Measurements from ENCODE around the gene GON4L.
"Not testable (repeated sequence)": the region's sequence is repeated elsewhere in the genome, so short reads cannot be mapped to it uniquely, and the experiment has no call there.

Gene GON4L

DNA sequence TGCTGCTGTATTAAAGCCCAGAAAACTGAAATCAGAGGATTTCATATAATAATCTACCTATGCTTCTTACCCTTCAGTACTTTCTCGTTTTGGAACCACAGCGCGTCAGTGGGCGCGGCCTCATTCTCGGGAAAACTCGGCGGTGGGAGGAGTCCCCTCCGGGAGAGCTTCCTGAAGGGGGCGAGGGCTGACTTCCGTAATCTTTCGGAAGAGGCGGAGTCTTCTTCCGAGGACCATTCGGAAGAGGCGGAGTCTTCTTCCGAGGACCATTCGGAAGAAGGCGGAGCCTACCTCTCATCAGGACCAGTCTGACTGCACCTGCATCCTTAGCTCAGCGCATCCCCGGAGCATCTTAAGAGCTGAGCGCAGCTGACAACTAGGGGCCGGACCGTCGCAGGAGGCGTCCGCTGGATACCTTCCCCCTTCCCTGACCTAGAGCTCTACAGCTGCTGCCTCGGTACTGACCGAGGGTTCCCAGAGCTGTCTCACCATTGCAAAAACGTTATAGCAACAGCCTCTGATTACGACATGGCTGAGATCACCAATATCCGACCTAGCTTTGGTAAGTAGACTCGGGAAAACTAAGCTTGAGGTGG, 2.3 kb upstream of the GON4L start, which contains the start of gene SYT11:
SYT11 (plus strand) TSS at position 334 of the 596 bp plus-strand sequence; CDS start at position 529, 195 bp downstream.
- Mint-ChIP-seq H3K4me3 (peak within 1 kb of the TSS; percentile 99), H3K9me3 (no peaks in the 10 kb centered on the region), H3K27ac (peak within 1 kb of the TSS; percentile 98), H3K36me3 (ENCODE audit: low read depth) (peaks cover 26% of the 10 kb centered on the region), H3K4me1 (ENCODE audit: low read depth) (peaks cover 56% of the 10 kb centered on the region), H3K27me3 (peaks cover 12% of the 10 kb centered on the region)
- DNase-seq = peak; percentile 95

DNA sequence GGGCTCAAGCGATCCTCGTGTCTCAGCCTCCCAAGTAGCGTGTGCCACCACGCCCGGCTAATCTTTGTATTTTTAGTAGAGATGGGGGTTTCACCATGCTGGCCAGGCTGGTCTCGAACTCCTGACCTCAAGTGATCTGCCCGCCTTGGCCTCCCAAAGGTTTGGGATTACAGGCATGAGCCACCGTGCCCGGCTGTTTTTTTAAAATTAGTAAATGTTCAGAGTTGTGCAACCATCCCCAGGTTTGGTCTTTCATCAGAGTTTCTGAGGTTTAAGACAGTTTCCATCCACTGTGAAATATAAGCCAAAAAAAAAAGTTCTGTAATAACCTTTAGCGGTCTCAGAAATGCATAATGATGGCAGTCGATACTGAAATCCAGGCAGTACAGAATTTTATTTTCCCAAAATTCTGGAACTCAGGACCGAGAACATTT, 1.8 kb upstream of the GON4L start:
- DNase-seq = peak; percentile 51
- Mint-ChIP-seq H3K27ac (peak overlapping the region; percentile 98), H3K4me3 (peak overlapping the region; percentile 99), H3K9me3 (no peaks in the 10 kb centered on the region), H3K4me1 (ENCODE audit: low read depth) (peaks cover 56% of the 10 kb centered on the region), H3K27me3 (peaks cover 12% of the 10 kb centered on the region), H3K36me3 (ENCODE audit: low read depth) (peaks cover 31% of the 10 kb centered on the region)

DNA sequence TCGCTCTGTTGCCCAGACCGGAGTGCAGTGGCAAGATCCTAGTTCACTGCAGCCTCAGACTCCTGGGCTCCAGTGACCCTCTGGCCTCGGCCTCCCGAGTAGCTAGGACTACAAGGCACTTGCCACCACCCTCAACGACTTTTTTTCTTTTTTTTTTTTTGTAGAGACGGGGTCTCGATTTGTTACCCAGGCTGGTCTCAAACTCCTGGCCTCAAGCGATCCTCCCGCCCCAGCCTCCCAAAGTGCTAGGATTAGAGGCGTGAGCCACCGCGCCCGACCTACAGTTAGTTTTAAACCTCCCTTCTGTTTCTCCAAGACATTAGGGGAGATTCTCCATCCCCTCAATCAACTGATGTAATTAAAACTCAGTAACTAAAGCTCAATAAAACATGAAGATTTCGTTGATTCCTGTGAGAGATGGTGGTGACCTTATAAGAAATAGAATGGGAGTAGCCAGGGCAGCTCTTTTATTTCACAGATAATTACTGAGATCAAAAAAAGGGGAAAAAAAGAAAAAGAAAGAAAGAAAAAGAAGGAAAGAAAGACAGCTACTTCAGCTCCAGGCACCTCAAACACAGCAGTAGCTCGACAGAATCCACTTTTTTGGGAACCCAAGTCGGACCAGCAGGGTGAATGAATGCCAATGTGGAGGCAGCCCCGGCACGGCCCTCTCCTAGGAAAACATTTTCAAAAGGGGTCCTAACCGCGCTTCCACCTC, 598 bp downstream of the GON4L start:
- H3K27ac Mint-ChIP-seq = peak overlapping the region; percentile 98
- no peak for DNase-seq
- H3K36me3 Mint-ChIP-seq (ENCODE audit: low read depth) = peaks cover 55% of the 10 kb centered on the region
- H3K27me3 Mint-ChIP-seq = peaks cover 6% of the 10 kb centered on the region
- peak overlapping the region; percentile 99 for H3K4me3 Mint-ChIP-seq
- H3K9me3 Mint-ChIP-seq = no peaks in the 10 kb centered on the region
- peaks cover 75% of the 10 kb centered on the region for H3K4me1 Mint-ChIP-seq (ENCODE audit: low read depth)

DNA sequence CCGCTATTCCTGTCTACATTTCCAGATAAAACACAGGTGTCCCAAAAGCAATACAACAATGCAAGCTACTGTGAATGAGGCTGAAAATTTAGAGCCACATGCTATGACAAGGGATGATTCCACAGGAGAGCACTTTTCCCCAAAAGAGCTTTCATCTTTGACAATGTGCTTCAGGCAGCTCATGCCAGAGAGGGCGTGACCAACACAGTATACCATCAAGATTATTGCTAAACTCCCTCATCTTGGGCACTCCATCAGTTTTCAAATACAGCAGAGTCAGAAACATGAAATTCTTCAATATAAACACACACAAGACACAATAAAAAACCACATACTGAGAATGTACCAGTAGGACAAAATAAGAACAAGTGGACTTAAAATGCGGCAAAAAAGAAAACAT, 6.7 kb downstream of the GON4L start:
- no peak for DNase-seq
- Mint-ChIP-seq H3K4me3 (no peak overlapping the region), H3K4me1 (ENCODE audit: low read depth) (peaks cover 54% of the 10 kb centered on the region), H3K27me3 (no peaks in the 10 kb centered on the region), H3K27ac (peak overlapping the region; percentile 3), H3K36me3 (ENCODE audit: low read depth) (peaks cover 92% of the 10 kb centered on the region), H3K9me3 (no peaks in the 10 kb centered on the region)

DNA sequence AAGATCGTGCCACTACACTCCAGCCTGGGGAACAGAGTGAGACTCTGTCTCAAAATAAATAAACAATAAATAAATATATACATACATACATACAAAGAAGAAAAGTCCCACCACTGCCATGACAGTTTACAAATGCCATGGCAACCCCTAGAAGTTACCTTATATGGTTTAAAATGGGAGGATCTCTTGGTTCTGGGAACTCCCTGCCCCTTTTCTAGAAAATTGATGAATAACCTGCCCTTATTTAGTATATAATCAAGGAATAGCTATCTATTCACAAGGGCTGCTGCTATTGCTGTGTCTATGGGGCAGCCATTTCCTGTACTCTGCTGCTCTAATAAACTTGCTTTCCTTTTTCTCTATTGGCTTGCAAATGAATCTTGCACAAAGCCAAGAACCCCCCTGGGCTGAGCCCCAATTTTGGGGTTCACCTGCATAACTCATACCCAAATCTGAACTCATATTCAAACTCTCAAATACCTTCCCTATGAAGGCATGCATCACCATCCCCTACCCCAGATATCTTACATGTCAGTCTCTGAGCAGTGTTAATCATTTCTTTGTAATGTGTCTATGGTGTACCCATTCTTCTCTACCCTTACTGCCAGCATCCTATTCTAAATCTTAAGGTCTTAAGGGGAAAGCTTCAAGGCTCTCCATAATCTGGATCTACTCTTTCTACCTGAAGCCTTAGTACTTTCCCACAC, 9.0 kb downstream of the GON4L start:
- H3K36me3 Mint-ChIP-seq (ENCODE audit: low read depth) = peaks cover 93% of the 10 kb centered on the region
- H3K4me3 Mint-ChIP-seq = no peak overlapping the region
- H3K27me3 Mint-ChIP-seq = no peaks in the 10 kb centered on the region
- no peaks in the 10 kb centered on the region for H3K9me3 Mint-ChIP-seq
- H3K4me1 Mint-ChIP-seq (ENCODE audit: low read depth) = peaks cover 60% of the 10 kb centered on the region
- no peak for DNase-seq
- H3K27ac Mint-ChIP-seq = peak overlapping the region; percentile 84

DNA sequence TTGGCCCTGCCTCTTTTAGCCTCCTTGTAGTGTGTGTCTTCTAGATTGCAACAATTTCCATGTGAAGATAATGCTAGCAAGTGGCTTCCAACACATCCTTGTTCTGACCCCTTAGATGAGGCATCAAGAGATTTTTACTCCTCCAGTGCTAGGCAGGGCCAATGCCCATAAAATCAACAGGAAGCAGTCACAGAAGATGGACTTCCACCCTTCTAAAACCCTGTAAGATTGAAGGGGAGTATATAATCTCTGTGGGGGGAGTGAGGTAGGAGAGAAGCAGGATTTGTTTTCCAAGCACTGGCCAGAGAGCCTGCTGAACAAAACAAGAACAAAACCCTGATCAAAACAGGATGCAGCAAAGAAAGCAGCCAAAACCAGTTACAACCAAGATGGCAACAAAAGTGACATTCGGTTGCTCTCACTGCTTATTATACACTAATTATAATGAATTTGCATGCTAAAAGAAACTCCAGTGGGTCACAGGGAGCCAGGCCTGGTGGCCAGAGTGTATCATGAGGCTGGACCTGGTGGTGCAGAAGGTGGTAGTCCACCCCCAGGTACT, 12.1 kb downstream of the GON4L start:
- Mint-ChIP-seq H3K36me3 (ENCODE audit: low read depth) (peaks cover 84% of the 10 kb centered on the region), H3K27me3 (no peaks in the 10 kb centered on the region), H3K4me1 (ENCODE audit: low read depth) (peaks cover 44% of the 10 kb centered on the region), H3K4me3 (no peak overlapping the region), H3K27ac (no peak overlapping the region), H3K9me3 (no peaks in the 10 kb centered on the region)
- no peak for DNase-seq

DNA sequence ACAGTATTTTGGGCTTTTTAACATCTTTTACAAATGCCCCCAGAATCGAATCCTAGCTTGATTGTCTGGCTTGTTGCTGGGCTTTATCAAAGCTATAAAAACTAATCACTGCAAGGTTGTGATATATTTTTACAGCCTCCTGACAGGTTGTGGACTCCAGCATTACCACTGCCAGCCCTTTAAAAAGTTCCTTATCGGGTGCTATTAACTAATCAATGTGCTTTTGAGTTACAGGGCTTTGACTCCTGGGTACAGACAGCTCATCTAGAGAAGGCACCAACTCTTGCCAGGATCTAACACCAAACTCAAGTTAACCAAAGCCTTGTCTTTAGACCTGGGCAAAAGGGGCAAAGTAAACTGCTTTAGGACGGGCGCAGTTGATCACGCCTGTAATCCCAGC, 16.6 kb downstream of the GON4L start:
- Mint-ChIP-seq H3K36me3 (ENCODE audit: low read depth) (peaks cover 74% of the 10 kb centered on the region), H3K4me1 (ENCODE audit: low read depth) (peaks cover 32% of the 10 kb centered on the region), H3K4me3 (no peak overlapping the region), H3K27ac (no peak overlapping the region), H3K9me3 (no peaks in the 10 kb centered on the region), H3K27me3 (no peaks in the 10 kb centered on the region)
- DNase-seq = no peak

DNA sequence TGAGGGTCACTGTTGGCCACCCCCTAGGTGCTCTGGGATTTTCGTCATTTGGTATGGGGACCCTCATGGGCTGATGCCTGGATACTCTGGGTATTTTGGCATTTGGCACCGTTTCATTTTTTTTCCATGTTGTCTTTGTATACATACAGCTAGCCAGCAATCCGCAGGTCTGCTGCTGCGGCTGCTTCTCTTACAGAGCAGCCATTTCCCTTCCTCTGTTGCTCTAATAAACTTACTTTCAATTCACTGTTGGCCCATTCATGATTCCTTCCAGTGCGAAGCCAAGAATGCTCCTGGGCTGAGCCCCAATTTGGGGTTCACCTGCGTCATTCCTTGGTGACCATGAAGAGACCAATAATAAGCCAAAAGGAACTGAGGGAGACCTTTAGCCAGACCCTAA, 21.5 kb downstream of the GON4L start:
- Mint-ChIP-seq H3K36me3 (ENCODE audit: low read depth) (peaks cover 53% of the 10 kb centered on the region), H3K4me3 (no peak overlapping the region), H3K27ac (no peak overlapping the region), H3K9me3 (no peaks in the 10 kb centered on the region), H3K27me3 (no peaks in the 10 kb centered on the region), H3K4me1 (ENCODE audit: low read depth) (peaks cover 25% of the 10 kb centered on the region)
- no peak for DNase-seq

DNA sequence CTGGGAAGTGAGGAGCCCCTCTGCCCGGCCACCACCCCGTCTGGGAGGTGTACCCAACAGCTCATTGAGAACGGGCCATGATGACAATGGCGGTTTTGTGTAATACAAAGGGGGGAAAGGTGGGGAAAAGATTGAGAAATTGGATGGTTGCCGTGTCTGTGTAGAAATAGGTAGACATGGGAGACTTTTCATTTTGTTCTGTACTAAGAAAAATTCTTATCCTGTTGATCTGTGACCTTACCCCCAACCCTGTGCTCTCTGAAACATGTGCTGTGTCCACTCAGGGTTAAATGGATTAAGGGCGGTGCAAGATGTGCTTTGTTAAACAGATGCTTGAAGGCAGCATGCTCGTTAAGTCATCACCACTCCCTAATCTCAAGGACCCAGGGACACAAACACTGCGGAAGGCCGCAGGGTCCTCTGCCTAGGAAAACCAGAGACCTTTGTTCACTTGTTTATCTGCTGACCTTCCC, 22.1 kb downstream of the GON4L start:
- peaks cover 24% of the 10 kb centered on the region for H3K4me1 Mint-ChIP-seq (ENCODE audit: low read depth)
- H3K27ac Mint-ChIP-seq, H3K4me3 Mint-ChIP-seq, H3K9me3 Mint-ChIP-seq, DNase-seq, H3K27me3 Mint-ChIP-seq: not testable (repeated sequence)
- H3K36me3 Mint-ChIP-seq (ENCODE audit: low read depth) = peaks cover 49% of the 10 kb centered on the region

DNA sequence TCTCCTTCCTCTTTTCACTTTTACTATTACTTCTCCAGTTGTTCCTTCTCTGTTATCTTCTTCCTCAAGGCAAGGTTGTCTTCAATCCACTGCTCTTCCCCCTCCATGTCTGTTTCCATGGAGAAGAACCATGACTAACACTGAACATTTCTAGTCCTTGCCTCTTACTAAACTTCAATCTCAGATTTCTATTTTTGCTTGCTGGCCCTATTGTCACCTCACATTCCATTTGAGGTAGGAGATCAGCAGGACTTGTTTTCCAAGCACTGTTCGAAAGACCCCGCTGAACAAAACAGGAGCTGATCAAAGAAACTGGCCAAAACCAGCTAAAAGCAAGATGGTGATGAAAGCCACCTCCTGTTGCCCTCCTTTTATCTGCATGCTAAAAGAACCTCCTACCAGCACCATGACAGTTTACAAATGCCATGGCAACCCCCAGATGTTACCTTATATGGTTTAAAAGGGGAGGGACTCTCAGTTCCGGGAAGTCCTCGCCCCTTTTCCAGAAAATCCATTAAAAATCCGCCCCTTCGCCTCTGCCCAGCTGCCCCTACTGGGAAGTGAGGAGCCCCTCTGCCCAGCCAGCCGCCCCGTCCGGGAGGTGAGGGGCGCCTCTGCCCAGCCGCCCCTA, 22.6 kb downstream of the GON4L start:
- H3K9me3 Mint-ChIP-seq = no peaks in the 10 kb centered on the region
- DNase-seq = no peak

DNA sequence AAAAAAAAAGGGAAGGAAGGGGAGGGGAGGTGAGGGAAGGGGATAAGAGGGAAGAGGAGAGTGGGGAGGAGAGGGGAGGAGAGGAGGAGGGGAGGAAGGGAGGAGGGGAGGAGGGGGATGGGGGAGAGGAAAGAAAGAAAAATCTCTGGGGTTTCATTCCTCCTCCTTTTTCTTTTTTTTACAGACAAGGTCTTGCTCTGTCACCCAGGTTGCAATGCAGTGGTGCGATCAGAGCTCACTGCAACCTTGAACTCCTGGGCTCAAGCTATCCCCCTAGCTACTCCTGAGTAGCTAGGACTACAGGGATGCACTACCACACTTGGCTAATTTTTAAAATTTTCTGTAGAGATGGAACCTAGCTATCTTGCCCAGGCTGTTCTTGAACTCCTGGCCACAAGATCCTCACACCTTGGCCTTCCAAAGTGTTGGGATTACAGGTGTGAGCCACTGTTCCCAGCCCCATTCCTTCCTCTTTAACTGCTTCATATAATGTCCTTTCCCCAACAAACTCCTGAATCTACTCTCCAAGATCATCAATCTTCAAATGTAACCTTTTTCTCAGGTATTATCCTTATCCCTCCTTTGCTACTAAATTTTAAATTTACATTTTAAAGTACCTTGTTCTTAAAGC, 23.2 kb downstream of the GON4L start:
- no peak overlapping the region for H3K4me3 Mint-ChIP-seq
- H3K9me3 Mint-ChIP-seq = no peaks in the 10 kb centered on the region
- no peak for DNase-seq
- H3K36me3 Mint-ChIP-seq (ENCODE audit: low read depth) = peaks cover 45% of the 10 kb centered on the region
- peak overlapping the region; percentile 72 for H3K27ac Mint-ChIP-seq
- H3K4me1 Mint-ChIP-seq (ENCODE audit: low read depth) = peaks cover 26% of the 10 kb centered on the region
- H3K27me3 Mint-ChIP-seq = no peaks in the 10 kb centered on the region

More for the DNA sequence above, 22.6 kb downstream of the GON4L start:
- Mint-ChIP-seq H3K4me3 (no peak overlapping the region), H3K4me1 (ENCODE audit: low read depth) (peaks cover 26% of the 10 kb centered on the region), H3K27me3 (no peaks in the 10 kb centered on the region), H3K36me3 (ENCODE audit: low read depth) (peaks cover 48% of the 10 kb centered on the region), H3K27ac (no peak overlapping the region)

DNA sequence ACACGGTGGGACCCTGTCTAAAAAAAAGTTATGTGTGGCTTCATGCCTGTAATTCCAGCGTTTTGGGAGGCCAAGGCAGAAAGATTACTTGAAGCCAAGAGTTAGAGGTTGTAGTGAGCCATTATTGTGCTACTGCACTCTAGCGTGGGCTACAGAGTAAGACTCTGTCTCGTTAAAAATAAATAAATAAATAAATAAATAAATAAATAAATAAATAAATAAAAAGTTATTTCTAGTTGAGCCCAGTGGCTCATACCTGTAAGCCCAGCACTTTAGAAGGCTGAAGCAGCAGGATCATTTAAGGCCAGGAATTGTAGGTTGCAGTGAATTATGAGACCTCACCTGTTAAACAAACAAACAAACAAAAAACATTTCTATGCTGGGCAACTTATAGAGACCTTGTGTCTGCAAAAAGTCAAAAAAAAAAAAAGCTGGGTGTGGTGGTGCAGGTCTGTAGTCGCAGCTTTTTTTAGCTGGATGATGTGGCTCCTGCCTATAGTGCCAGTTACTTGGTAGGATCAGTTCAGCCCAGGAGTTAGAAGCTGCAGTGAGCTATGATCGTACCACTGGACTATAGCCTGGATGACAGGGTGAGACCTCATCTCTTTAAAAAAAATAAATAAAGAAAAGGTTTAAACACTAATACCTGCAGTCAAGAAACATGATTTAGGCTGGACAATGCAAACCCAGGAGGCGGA, 25.6 kb downstream of the GON4L start:
- Mint-ChIP-seq H3K4me3 (no peak overlapping the region), H3K4me1 (ENCODE audit: low read depth) (peaks cover 17% of the 10 kb centered on the region), H3K36me3 (ENCODE audit: low read depth) (peaks cover 49% of the 10 kb centered on the region), H3K27me3 (no peaks in the 10 kb centered on the region), H3K9me3 (no peaks in the 10 kb centered on the region), H3K27ac (peak overlapping the region; percentile 15)
- no peak for DNase-seq

DNA sequence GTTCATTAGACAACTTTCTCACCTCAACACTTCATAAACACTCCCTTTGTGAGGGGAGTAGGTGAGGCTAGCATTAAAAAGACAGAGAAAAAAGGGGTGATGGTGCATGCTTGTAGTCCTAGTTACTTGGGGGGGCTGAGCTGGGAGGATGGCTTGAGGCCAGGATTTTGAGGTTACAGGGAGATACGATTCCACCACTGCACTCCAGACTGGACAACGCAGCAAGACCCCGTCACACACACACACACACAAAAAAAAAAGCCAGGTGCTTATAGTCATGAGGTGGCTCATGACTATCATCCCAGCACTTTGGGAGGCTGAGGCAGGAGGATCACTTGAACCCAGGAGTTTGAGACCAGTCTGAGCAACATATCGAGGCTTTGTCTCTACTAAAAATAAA, 29.6 kb downstream of the GON4L start:
- H3K27me3 Mint-ChIP-seq = no peaks in the 10 kb centered on the region
- no peaks in the 10 kb centered on the region for H3K9me3 Mint-ChIP-seq
- peak overlapping the region; percentile 18 for H3K27ac Mint-ChIP-seq
- H3K4me1 Mint-ChIP-seq (ENCODE audit: low read depth) = peaks cover 2% of the 10 kb centered on the region
- H3K4me3 Mint-ChIP-seq = no peak overlapping the region
- H3K36me3 Mint-ChIP-seq (ENCODE audit: low read depth) = peaks cover 64% of the 10 kb centered on the region
- DNase-seq = no peak
